DND-41 (cell line): ENCODE data around the gene SLF2.

Experiments
- EZH2 ChIP-seq: IDR thresholded peaks from 3 replicates; pipeline ENCODE4 v1.6.1; 2012; ENCODE audit warnings: borderline replicate concordance, low read depth, mild to moderate bottlenecking, moderate library complexity, low read length, inconsistent platforms; ENCODE audit not compliant: severe bottlenecking
- TF ChIP-seq, protein P1 (sequence below): IDR thresholded peaks from 2 replicates; pipeline ENCODE4 v1.5.1; 2012; ENCODE audit warnings: borderline replicate concordance, low read length, moderate library complexity, mild to moderate bottlenecking; ENCODE audit not compliant: poor library complexity, severe bottlenecking; ENCODE audit errors: extremely low read depth

DNA sequence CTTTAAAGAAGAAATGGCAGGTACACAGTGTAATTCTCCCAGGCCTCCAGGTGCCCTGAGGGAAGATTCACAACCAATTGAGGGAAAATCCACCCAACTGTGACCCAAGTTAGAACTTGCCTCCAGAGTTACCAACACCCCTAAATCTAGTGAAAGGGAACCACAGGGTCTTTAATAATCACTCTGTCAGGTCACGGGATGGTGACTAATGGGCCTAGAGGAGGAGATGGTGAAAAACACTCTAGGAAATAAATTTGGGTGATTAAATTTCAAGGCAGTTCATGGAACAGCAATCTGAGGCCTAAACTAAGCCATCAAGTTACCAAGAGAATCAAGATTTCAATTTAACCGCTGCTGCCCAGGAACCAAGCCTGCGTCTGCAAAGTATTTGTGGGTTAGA lies 26.7 kb upstream of the SLF2 start:
- no peak for TF ChIP-seq EZH2
- TF ChIP-seq, protein P1, sequence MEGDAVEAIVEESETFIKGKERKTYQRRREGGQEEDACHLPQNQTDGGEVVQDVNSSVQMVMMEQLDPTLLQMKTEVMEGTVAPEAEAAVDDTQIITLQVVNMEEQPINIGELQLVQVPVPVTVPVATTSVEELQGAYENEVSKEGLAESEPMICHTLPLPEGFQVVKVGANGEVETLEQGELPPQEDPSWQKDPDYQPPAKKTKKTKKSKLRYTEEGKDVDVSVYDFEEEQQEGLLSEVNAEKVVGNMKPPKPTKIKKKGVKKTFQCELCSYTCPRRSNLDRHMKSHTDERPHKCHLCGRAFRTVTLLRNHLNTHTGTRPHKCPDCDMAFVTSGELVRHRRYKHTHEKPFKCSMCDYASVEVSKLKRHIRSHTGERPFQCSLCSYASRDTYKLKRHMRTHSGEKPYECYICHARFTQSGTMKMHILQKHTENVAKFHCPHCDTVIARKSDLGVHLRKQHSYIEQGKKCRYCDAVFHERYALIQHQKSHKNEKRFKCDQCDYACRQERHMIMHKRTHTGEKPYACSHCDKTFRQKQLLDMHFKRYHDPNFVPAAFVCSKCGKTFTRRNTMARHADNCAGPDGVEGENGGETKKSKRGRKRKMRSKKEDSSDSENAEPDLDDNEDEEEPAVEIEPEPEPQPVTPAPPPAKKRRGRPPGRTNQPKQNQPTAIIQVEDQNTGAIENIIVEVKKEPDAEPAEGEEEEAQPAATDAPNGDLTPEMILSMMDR: no peak
